Epithelial cell of esophagus (primary cell): ENCODE results near the gene CELA2A.
"Not testable (repeated sequence)": the region's sequence is repeated elsewhere in the genome, so short reads cannot be mapped to it uniquely, and the experiment has no call there.

ENCODE experiments used
- DNase-seq: peaks from one replicate; pipeline ENCODE4 v3.0.0; 2010; ENCODE audit warnings: low read depth
- H3K4me3 ChIP-seq: 2 replicates; pipeline ENCODE4 v1.5.1; 2011; ENCODE audit warnings: mild to moderate bottlenecking, low read length, control low read depth
- CTCF ChIP-seq: IDR thresholded peaks from 2 replicates; pipeline ENCODE4 v1.5.1; 2011; ENCODE audit warnings: low read depth, mild to moderate bottlenecking, low read length, control low read depth, inconsistent platforms; ENCODE audit not compliant: insufficient read depth; ENCODE audit errors: missing control alignments

CELA2A gene

DNA sequence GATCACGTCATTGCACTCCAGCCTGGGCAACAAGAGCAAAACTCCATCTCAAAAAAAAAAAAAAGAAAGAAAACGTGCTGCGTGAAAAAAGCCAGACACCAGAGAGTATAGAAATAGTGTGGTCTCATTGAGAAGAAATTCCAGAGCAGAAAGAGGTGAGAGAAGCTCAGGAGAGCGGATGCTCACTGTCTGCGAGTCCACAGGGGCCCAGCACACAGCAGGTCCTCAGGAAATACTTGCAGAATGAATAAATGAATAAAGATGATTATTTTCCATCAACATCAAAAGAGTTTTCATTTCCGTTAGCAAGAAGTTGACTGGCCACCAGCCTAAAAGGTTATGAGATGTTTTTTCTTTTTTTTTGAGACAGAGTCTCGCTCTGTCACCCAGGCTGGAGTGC, 53.1 kb downstream of the CELA2A start:
- no peak overlapping the region for H3K4me3 ChIP-seq
- no peak for DNase-seq
- TF ChIP-seq CTCF = no peak

GRCh38 chr1:15510611-15511405, 54.3 kb downstream of the CELA2A start:
- DNase-seq = no peak
- TF ChIP-seq CTCF = no peak
- H3K4me3 ChIP-seq = no peak overlapping the region

DNA sequence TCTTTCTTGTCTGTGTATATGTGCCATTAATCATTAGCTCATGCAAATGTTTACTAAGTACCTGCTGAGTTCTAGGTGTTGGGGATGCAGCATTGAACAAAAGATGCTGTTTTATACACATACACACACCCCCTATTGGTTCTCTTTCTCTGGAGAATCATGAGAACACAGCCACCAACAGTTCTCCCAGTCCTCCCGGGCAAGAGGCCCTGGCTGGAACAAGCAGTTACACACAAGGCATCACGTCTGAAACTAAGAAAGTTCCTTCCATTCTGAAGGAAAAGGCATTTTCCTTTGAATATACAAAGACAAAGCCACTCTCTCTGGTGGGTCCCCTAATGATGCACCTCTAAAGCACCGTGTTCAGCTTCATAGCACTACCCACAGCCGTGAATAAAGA, 56.7 kb downstream of the CELA2A start:
- no peak for DNase-seq
- no peak for TF ChIP-seq CTCF
- H3K4me3 ChIP-seq = no peak overlapping the region

DNA sequence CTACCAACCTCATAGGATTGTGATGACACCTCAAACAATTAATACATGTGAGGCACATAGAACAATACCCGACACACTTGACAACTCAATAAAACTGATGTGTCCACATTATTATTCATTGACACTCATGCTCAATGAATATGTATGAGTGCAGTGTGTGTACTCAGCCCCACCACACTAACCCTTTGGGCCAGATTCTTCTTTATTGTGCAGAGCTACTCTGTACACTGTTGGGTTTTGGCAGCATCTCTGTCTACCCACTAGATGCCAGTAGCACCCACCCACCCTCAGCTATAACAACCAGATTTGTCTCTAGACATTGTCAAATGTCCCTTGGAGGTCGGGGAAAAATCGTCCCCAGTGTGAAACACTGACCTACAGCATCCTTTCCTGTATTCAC, 57.4 kb downstream of the CELA2A start:
- DNase-seq = no peak
- no peak for TF ChIP-seq CTCF
- no peak overlapping the region for H3K4me3 ChIP-seq

GRCh38 chr1:15514557-15514956, 58.0 kb downstream of the CELA2A start:
- DNase-seq, H3K4me3 ChIP-seq: not testable (repeated sequence)

GRCh38 chr1:15515022-15515663, 58.6 kb downstream of the CELA2A start:
- DNase-seq = peak; percentile 24
- no peak overlapping the region for H3K4me3 ChIP-seq
- TF ChIP-seq CTCF = no peak

DNA sequence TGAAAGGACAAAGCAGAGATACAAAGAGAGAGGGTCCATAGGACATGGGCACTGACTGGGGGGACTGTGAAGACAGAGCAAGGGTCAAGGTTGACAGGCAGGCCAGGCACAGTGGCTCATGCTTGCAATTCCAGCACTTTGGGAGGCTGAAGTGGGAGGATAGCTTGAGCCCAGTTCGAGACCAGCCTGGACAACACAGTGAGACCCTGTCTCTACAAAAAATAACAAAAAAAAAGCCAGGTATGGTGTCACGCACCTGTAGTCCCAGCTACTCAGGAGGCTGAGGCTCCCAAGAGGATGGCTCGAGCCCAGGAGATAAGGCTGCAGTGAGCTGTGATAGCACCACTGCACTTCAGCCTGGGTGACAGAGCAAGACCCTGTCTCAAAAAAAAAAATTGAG, 63.1 kb downstream of the CELA2A start:
- H3K4me3 ChIP-seq = no peak overlapping the region
- no peak for TF ChIP-seq CTCF

GRCh38 chr1:15521206-15521906, 64.8 kb downstream of the CELA2A start:
- not testable (repeated sequence) for DNase-seq, H3K4me3 ChIP-seq

More for the DNA sequence above, 63.1 kb downstream of the CELA2A start:
- no peak for DNase-seq
